Measurements from ENCODE around the gene EPHA5.

EPHA5 gene

GRCh38 chr4:65635051-65635821 is 35.1 kb downstream of the EPHA5 start:
- H3K4me3 ChIP-seq (ENCODE audit: low read depth, low read length), result no peak overlapping the region

- H3K4me3 ChIP-seq (ENCODE audit: low read depth, low read length), result no peak overlapping the region
Measured at GRCh38 chr4:65624651-65625050, 45.6 kb downstream of the EPHA5 start.

GRCh38 chr4:65623506-65623905 is 46.8 kb downstream of the EPHA5 start:
- H3K4me3 ChIP-seq (ENCODE audit: low read depth, low read length), result no peak overlapping the region

- H3K4me3 ChIP-seq (ENCODE audit: low read depth, low read length), result no peak overlapping the region
Measured at GRCh38 chr4:65617416-65617815, 52.9 kb downstream of the EPHA5 start.

- H3K4me3 ChIP-seq (ENCODE audit: low read depth, low read length), result no peak overlapping the region
Measured at GRCh38 chr4:65604515-65604914, 65.8 kb downstream of the EPHA5 start.

GRCh38 chr4:65600656-65601055 is 69.6 kb downstream of the EPHA5 start:
- no peak overlapping the region for H3K4me3 ChIP-seq (ENCODE audit: low read depth, low read length)

- no peak overlapping the region for H3K4me3 ChIP-seq (ENCODE audit: low read depth, low read length)
Measured at GRCh38 chr4:65599340-65599739, 70.9 kb downstream of the EPHA5 start.

GRCh38 chr4:65597697-65598096 is 72.6 kb downstream of the EPHA5 start:
- H3K4me3 ChIP-seq (ENCODE audit: low read depth, low read length), result no peak overlapping the region

- H3K4me3 ChIP-seq (ENCODE audit: low read depth, low read length), result no peak overlapping the region
Measured at GRCh38 chr4:65592089-65592488, 78.2 kb downstream of the EPHA5 start.

GRCh38 chr4:65589921-65590320 is 80.4 kb downstream of the EPHA5 start:
- no peak overlapping the region for H3K4me3 ChIP-seq (ENCODE audit: low read depth, low read length)

GRCh38 chr4:65589331-65589730 is 81.0 kb downstream of the EPHA5 start:
- no peak overlapping the region for H3K4me3 ChIP-seq (ENCODE audit: low read depth, low read length)

GRCh38 chr4:65580551-65580950 is 89.7 kb downstream of the EPHA5 start:
- H3K4me3 ChIP-seq (ENCODE audit: low read depth, low read length), result no peak overlapping the region

GRCh38 chr4:65566473-65566872 is 103.8 kb downstream of the EPHA5 start:
- no peak overlapping the region for H3K4me3 ChIP-seq (ENCODE audit: low read depth, low read length)

GRCh38 chr4:65561164-65561563 is 109.1 kb downstream of the EPHA5 start:
- no peak overlapping the region for H3K4me3 ChIP-seq (ENCODE audit: low read depth, low read length)

GRCh38 chr4:65559270-65559669 is 111.0 kb downstream of the EPHA5 start:
- no peak overlapping the region for H3K4me3 ChIP-seq (ENCODE audit: low read depth, low read length)

GRCh38 chr4:65552057-65552456 is 118.2 kb downstream of the EPHA5 start:
- H3K4me3 ChIP-seq (ENCODE audit: low read depth, low read length), result no peak overlapping the region

- no peak overlapping the region for H3K4me3 ChIP-seq (ENCODE audit: low read depth, low read length)
Measured at GRCh38 chr4:65550500-65550899, 119.8 kb downstream of the EPHA5 start.

- no peak overlapping the region for H3K4me3 ChIP-seq (ENCODE audit: low read depth, low read length)
Measured at GRCh38 chr4:65546882-65547416, 123.3 kb downstream of the EPHA5 start.

- H3K4me3 ChIP-seq (ENCODE audit: low read depth, low read length), result no peak overlapping the region
Measured at GRCh38 chr4:65538571-65538970, 131.7 kb downstream of the EPHA5 start.

- H3K4me3 ChIP-seq (ENCODE audit: low read depth, low read length), result no peak overlapping the region
Measured at GRCh38 chr4:65535113-65535512, 135.2 kb downstream of the EPHA5 start.

GRCh38 chr4:65521666-65522065 is 148.6 kb downstream of the EPHA5 start:
- no peak overlapping the region for H3K4me3 ChIP-seq (ENCODE audit: low read depth, low read length)

- H3K4me3 ChIP-seq (ENCODE audit: low read depth, low read length), result no peak overlapping the region
Measured at GRCh38 chr4:65515646-65516045, 154.6 kb downstream of the EPHA5 start.

GRCh38 chr4:65510976-65511375 is 159.3 kb downstream of the EPHA5 start:
- H3K4me3 ChIP-seq (ENCODE audit: low read depth, low read length), result no peak overlapping the region
